Measurements from ENCODE around the gene OR5B21. TPM values are rescaled to one million over a fixed set of nuclear protein-coding genes. Genes with fewer than 3 reads are reported as not detected.

The OR5B21 gene
- total and polyA plus RNA-seq, 12 donors = not detected

- Histone ChIP-seq H3K27ac (no peak overlapping the region), H3K27me3 (no peaks in the 10 kb centered on the region), H3K9me3 (no peaks in the 10 kb centered on the region), H3K4me3 (no peak overlapping the region), H3K4me1 (peaks cover 0 to 20% (median 0%) of the 10 kb centered on the region in 9 donors), H3K36me3 (peaks cover 0 to 77% (median 36%) of the 10 kb centered on the region in 9 donors)
- WGBS, 2 donors = 87% methylated on average over 3 of the region's 3 CpGs
- TF ChIP-seq CTCF (IDR thresholded peaks at IDR 0.05) = no peak
- ATAC-seq (no peak), DNase-seq (no peak)
- intact Hi-C loops (cut with DNase I) = no loop called here
Observed at GRCh38 chr11:58530236-58530635, 22.3 kb upstream of the OR5B21 start.

GRCh38 chr11:58527429-58527828, 19.5 kb upstream of the OR5B21 start:
- DNase-seq = no peak
- 95 to 96% methylated on average over 6 of the region's 6 CpGs for WGBS, 2 donors
- H3K36me3 ChIP-seq = peaks cover 0 to 62% (median 28%) of the 10 kb centered on the region in 9 donors

GRCh38 chr11:58526721-58527120, 18.8 kb upstream of the OR5B21 start:
- intact Hi-C loops (cut with DNase I) = loop anchor here in 2 of 10 donors (10.0 kb wide), 2 partner anchors 702 to 1182 kb away; no protein-coding TSS in a partner anchor
- ATAC-seq (no peak), DNase-seq (no peak)
- Histone ChIP-seq H3K27me3 (no peaks in the 10 kb centered on the region), H3K9me3 (no peaks in the 10 kb centered on the region), H3K4me3 (no peak overlapping the region), H3K36me3 (peaks cover 0 to 56% (median 28%) of the 10 kb centered on the region in 9 donors), H3K4me1 (peaks cover 0 to 37% (median 7%) of the 10 kb centered on the region in 9 donors), H3K27ac (no peak overlapping the region)
- TF ChIP-seq CTCF (IDR thresholded peaks at IDR 0.05) = no peak
- whole genome bisulfite sequencing, 2 donors = 59 to 61% methylated on average over 3 of the region's 3 CpGs

More at GRCh38 chr11:58527429-58527828, 19.5 kb upstream of the OR5B21 start:
- Histone ChIP-seq H3K4me1 (peaks cover 0 to 37% (median 7%) of the 10 kb centered on the region in 9 donors), H3K4me3 (no peak overlapping the region), H3K9me3 (no peaks in the 10 kb centered on the region), H3K27ac (no peak overlapping the region), H3K27me3 (no peaks in the 10 kb centered on the region)
- no peak for ATAC-seq
- intact Hi-C loops (cut with DNase I) = loop anchor here in 2 of 10 donors (10.0 kb wide), 2 partner anchors 703 to 1183 kb away; no protein-coding TSS in a partner anchor
- TF ChIP-seq CTCF (IDR thresholded peaks at IDR 0.05) = no peak

- Histone ChIP-seq H3K4me3 (peak overlapping the region in 1 of 10 donors; percentile 30), H3K27me3 (no peaks in the 10 kb centered on the region), H3K9me3 (no peaks in the 10 kb centered on the region), H3K27ac (peak overlapping the region in 2 of 10 donors; percentile 23 to 74), H3K4me1 (peaks cover 0 to 37% (median 7%) of the 10 kb centered on the region in 9 donors), H3K36me3 (peaks cover 0 to 40% (median 23%) of the 10 kb centered on the region in 9 donors)
- 31 to 44% methylated on average over 6 of the region's 6 CpGs for WGBS, 2 donors
- ATAC-seq = peak in 3 of 8 donors; percentile 24 to 58 (median 57)
- TF ChIP-seq CTCF (IDR thresholded peaks at IDR 0.05) = no peak
- intact Hi-C loops (cut with DNase I) = loop anchor here in 2 of 10 donors (10.0 kb wide), 2 partner anchors 700 to 1180 kb away; no protein-coding TSS in a partner anchor
- DNase-seq = no peak
Observed at GRCh38 chr11:58525037-58525614, 17.2 kb upstream of the OR5B21 start.

Data from heart right ventricle (tissue), 16 donors.